Measurements from ENCODE around the gene ALB. TPM values are rescaled to one million over a fixed set of nuclear protein-coding genes. Genes with fewer than 3 reads are reported as not detected.

ALB gene
- total RNA-seq, 1 donor from 2014 or later = 0.63 TPM

- no peak overlapping the region for H3K4me3 Mint-ChIP-seq
- H3K27me3 Mint-ChIP-seq (ENCODE audit: low read depth) = no peaks in the 10 kb centered on the region
- H3K36me3 Mint-ChIP-seq = no peaks in the 10 kb centered on the region
- TF ChIP-seq, protein P1, sequence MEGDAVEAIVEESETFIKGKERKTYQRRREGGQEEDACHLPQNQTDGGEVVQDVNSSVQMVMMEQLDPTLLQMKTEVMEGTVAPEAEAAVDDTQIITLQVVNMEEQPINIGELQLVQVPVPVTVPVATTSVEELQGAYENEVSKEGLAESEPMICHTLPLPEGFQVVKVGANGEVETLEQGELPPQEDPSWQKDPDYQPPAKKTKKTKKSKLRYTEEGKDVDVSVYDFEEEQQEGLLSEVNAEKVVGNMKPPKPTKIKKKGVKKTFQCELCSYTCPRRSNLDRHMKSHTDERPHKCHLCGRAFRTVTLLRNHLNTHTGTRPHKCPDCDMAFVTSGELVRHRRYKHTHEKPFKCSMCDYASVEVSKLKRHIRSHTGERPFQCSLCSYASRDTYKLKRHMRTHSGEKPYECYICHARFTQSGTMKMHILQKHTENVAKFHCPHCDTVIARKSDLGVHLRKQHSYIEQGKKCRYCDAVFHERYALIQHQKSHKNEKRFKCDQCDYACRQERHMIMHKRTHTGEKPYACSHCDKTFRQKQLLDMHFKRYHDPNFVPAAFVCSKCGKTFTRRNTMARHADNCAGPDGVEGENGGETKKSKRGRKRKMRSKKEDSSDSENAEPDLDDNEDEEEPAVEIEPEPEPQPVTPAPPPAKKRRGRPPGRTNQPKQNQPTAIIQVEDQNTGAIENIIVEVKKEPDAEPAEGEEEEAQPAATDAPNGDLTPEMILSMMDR (IDR thresholded peaks at IDR 0.05; ENCODE audit: unreplicated experiment) = no peak
- H3K27ac Mint-ChIP-seq = no peak overlapping the region
- H3K4me1 Mint-ChIP-seq = no peaks in the 10 kb centered on the region
- H3K9me3 Mint-ChIP-seq = no peaks in the 10 kb centered on the region
- DNase-seq (ENCODE audit: low spot score in 2 of 2, unreplicated experiment in 2 of 2) = no peak
Measured at GRCh38 chr4:73433140-73433539, 29.1 kb downstream of the ALB start.

GRCh38 chr4:73434311-73434710, 30.2 kb downstream of the ALB start:
- no peak overlapping the region for H3K27ac Mint-ChIP-seq
- H3K4me1 Mint-ChIP-seq = no peaks in the 10 kb centered on the region
- TF ChIP-seq, protein P1 (IDR thresholded peaks at IDR 0.05; ENCODE audit: unreplicated experiment) = peak; percentile 66
- H3K4me3 Mint-ChIP-seq = no peak overlapping the region
- H3K27me3 Mint-ChIP-seq (ENCODE audit: low read depth) = no peaks in the 10 kb centered on the region
- no peak for DNase-seq (ENCODE audit: low spot score in 2 of 2, unreplicated experiment in 2 of 2)
- H3K36me3 Mint-ChIP-seq = no peaks in the 10 kb centered on the region
- H3K9me3 Mint-ChIP-seq = no peaks in the 10 kb centered on the region

GRCh38 chr4:73435984-73436383, 31.9 kb downstream of the ALB start, which contains the start of gene AFP:
TSS of gene AFP (plus strand) at chr4:73436221. CDS start at chr4:73436263, 42 bp downstream.
- Mint-ChIP-seq H3K9me3 (no peaks in the 10 kb centered on the region), H3K27me3 (ENCODE audit: low read depth) (no peaks in the 10 kb centered on the region), H3K4me1 (no peaks in the 10 kb centered on the region), H3K36me3 (no peaks in the 10 kb centered on the region), H3K27ac (no peak within 1 kb of the TSS), H3K4me3 (no peak within 1 kb of the TSS)
- DNase-seq (ENCODE audit: low spot score in 2 of 2, unreplicated experiment in 2 of 2) = no peak
- TF ChIP-seq, protein P1 (IDR thresholded peaks at IDR 0.05; ENCODE audit: unreplicated experiment) = no peak

GRCh38 chr4:73436674-73437557, 32.8 kb downstream of the ALB start:
- H3K36me3 Mint-ChIP-seq = no peaks in the 10 kb centered on the region
- H3K27me3 Mint-ChIP-seq (ENCODE audit: low read depth) = no peaks in the 10 kb centered on the region
- H3K27ac Mint-ChIP-seq = no peak overlapping the region
- no peak overlapping the region for H3K4me3 Mint-ChIP-seq
- H3K9me3 Mint-ChIP-seq = no peaks in the 10 kb centered on the region
- TF ChIP-seq, protein P1 (IDR thresholded peaks at IDR 0.05; ENCODE audit: unreplicated experiment) = no peak
- no peaks in the 10 kb centered on the region for H3K4me1 Mint-ChIP-seq
- no peak for DNase-seq (ENCODE audit: low spot score in 2 of 2, unreplicated experiment in 2 of 2)

DNA sequence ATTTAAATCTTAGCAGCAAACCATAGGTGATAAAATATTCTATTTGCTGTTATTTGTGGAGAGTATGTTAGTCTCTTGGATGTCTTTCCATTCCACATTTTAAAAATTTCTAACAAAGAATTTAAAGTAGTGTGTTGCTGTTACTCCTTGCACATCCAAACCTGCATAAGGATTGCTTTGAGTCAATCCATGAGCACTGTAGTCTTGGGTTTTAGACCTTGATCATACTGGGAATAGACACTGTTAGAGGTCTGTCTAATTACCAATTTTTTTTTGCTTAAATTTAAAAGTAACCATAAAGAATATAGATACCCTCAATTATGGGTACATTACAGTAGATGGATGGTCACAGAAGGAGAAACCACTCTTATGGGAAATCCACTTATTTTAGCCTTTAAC, 33.5 kb downstream of the ALB start:
- Mint-ChIP-seq H3K4me1 (no peaks in the 10 kb centered on the region), H3K36me3 (no peaks in the 10 kb centered on the region), H3K4me3 (no peak overlapping the region), H3K27me3 (ENCODE audit: low read depth) (no peaks in the 10 kb centered on the region), H3K27ac (no peak overlapping the region), H3K9me3 (no peaks in the 10 kb centered on the region)
- TF ChIP-seq, protein P1 (IDR thresholded peaks at IDR 0.05; ENCODE audit: unreplicated experiment) = no peak
- DNase-seq (ENCODE audit: low spot score in 2 of 2, unreplicated experiment in 2 of 2) = no peak

All from mesothelial cell of epicardium (in vitro differentiated cells).